Vagina (tissue), 2 donors: Measurements from ENCODE around the gene ALDH4A1.

Experiments
- POLR2A ChIP-seq, 2 donors: fragments of 450-650 bp; IDR thresholded peaks; one replicate each; pipeline ENCODE4 v1.6.1; 2017; ENCODE audit warnings: antibody characterized with exemption in 2 of 2, mild to moderate bottlenecking in 2 of 2, moderate library complexity in 2 of 2
- POLR2AphosphoS5 ChIP-seq, 2 donors: sonication (generic); formaldehyde crosslinking; IDR thresholded peaks; one replicate each; pipeline ENCODE4 v1.9.0; 2017; ENCODE audit warnings: antibody characterized with exemption in 2 of 2, mild to moderate bottlenecking in 2 of 2, low read depth in 1 of 2; ENCODE audit not compliant: insufficient read depth in 1 of 2
- TF ChIP-seq, protein P1 (sequence below), 3 experiments: fragments of 450-650 bp in 2 of 3; fragments of 200-600 bp in 1 of 3; sonication (generic) in 1 of 3; IDR thresholded peaks; one replicate each; pipeline ENCODE4 v1.5.1; 2017 to 2019; ENCODE audit warnings: antibody characterized with exemption in 3 of 3, mild to moderate bottlenecking in 2 of 3, moderate library complexity in 2 of 3

DNA sequence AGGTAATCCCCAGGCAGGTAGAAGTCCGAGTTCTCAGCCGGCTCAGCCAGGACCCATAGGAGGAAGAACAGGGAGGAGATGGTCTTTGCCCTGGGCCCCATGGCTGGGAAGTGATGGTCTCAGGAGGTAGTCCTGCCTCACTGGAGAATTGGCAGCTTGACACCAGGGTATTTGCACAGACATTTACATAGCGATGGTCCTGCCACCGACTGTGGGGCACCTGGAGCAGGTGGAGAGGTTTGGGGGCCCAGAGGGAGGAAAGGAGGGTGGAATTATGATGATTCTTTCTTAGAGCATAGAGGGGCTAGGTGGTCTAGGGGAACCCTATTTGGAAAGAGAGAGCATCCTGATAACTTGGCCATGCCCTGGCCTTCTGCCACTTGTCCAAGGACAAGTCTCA is 42.8 kb downstream of the ALDH4A1 start, which contains the start of gene TAS1R2:
- TF ChIP-seq, protein P1, sequence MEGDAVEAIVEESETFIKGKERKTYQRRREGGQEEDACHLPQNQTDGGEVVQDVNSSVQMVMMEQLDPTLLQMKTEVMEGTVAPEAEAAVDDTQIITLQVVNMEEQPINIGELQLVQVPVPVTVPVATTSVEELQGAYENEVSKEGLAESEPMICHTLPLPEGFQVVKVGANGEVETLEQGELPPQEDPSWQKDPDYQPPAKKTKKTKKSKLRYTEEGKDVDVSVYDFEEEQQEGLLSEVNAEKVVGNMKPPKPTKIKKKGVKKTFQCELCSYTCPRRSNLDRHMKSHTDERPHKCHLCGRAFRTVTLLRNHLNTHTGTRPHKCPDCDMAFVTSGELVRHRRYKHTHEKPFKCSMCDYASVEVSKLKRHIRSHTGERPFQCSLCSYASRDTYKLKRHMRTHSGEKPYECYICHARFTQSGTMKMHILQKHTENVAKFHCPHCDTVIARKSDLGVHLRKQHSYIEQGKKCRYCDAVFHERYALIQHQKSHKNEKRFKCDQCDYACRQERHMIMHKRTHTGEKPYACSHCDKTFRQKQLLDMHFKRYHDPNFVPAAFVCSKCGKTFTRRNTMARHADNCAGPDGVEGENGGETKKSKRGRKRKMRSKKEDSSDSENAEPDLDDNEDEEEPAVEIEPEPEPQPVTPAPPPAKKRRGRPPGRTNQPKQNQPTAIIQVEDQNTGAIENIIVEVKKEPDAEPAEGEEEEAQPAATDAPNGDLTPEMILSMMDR (IDR thresholded peaks at IDR 0.05), result no peak
- no peak for TF ChIP-seq POLR2A (IDR thresholded peaks at IDR 0.05)
- no peak for TF ChIP-seq POLR2AphosphoS5 (IDR thresholded peaks at IDR 0.05; ENCODE audit: insufficient read depth in 1 of 2, low read depth in 1 of 2)
